HG02588 (cell line): ENCODE measurements around the gene ERVW-1.
A peak's percentile ranks its signal among the peaks of the same experiment; 100 is the strongest.
"Not testable (repeated sequence)": the region's sequence is repeated elsewhere in the genome, so short reads cannot be mapped to it uniquely, and the experiment has no call there.

Experiments
- ATAC-seq: cut with Tn5 transposase; IDR thresholded peaks from one replicate; pipeline ENCODE4 v1.9.1; 2021; ENCODE audit warnings: mild to moderate bottlenecking, moderate library complexity; ENCODE audit not compliant: unreplicated experiment

ERVW-1 gene

GRCh38 chr7:92475261-92475770 is 2.4 kb downstream of the ERVW-1 start:
- ATAC-seq, result not testable (repeated sequence)

GRCh38 chr7:92473989-92474388 is 3.8 kb downstream of the ERVW-1 start:
- ATAC-seq, result not testable (repeated sequence)

DNA sequence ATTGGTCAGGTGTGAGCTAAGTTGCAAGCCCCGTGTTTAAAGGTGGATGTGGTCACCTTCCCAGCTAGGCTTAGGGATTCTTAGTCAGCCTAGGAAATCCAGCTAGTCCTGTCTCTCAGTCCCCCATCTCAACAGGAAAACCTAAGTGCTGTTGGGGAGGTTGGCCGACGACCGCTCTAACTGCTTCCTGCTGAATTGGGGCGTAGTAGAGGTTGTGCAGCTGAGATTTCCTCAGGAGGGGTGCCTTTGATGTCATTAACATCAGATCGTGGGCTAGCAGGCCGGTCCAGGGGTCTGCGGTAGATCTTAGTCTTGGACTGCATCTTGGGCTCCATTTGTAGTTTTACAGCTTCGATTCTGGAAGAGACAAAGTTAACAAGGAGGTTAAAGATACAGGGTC is 9.2 kb downstream of the ERVW-1 start:
- ATAC-seq, result not testable (repeated sequence)

DNA sequence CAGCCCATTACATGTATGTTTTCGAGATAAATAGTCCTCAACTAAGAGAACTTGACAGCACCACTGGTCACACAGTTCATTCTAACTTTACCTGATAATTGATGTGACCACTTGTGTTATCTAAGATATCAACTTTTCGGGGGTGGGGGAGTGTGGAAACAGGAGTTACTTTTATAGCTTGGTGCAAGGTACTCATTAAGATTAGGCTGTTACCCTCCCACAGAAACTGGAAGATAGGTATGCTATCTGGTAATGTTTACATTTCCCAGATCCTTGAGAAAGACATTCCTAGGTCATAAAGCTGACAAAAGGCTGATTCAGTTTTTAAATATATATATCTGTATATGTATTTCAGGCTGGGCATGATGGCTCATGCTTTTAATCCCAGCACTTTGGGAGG is 11.1 kb downstream of the ERVW-1 start:
- no peak for ATAC-seq

DNA sequence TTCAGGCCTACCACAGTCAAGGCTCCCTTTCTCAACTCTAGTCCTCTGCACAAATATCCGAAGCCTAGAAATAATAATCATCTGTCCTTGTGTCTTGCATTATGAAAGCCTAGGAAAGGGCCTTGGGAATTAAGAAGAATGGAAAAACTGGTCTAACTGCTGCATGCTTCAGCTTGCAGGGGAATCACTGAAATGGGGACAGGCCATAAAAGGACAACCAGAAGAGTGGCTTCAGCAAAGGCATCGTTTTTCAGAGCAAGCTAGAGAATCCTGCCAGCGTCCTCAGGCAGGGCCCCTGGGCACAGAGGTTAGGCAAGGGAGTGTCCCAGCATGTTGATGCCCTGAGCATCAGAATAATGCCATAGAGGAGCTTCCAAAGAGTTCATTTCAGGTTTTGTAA is 13.2 kb downstream of the ERVW-1 start:
- no peak for ATAC-seq

- no peak for ATAC-seq
Observed at GRCh38 chr7:92462560-92462959, 15.2 kb downstream of the ERVW-1 start.

- peak; percentile 68 for ATAC-seq
Observed at GRCh38 chr7:92461027-92462003, 16.4 kb downstream of the ERVW-1 start.

- ATAC-seq, result no peak
Observed at GRCh38 chr7:92460510-92460909, 17.2 kb downstream of the ERVW-1 start.

GRCh38 chr7:92460109-92460508 is 17.6 kb downstream of the ERVW-1 start:
- no peak for ATAC-seq

DNA sequence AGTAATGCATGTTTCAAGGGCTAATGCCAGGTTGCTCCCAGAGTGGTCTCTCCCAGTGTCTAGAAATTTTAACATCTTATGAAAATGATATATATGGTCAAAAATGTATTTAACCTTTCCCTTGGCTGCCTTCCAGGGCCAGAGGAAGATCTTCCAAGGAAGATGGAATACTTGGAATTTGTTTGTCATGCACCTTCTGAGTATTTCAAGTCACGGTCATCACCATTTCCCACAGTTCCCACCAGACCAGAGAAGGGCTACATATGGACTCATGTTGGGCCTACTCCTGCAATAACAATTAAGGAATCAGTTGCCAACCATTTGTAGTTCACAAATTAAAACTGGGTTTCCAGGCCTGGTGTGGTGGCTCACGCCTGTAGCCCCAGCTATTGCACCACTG is 21.5 kb downstream of the ERVW-1 start:
- ATAC-seq, result no peak

DNA sequence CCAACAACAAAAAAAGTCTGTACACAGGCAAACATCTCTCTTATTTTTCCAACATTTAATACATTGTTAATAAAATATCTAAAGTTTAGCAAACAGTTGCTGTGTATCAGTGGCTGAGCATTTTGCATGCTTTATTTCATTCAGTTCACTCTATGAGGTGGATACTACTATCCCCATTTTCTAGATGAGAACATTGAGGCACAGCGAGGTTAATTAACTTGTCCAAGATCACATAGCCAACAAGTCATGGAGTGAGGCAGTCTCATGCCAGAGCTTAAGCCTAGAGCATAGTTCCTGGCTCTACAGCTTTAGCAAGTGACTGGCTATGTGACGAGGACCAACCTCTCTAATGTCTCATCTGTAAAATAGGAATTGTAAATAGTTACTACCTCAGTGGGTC is 26.1 kb downstream of the ERVW-1 start:
- no peak for ATAC-seq

- peak; percentile 28 for ATAC-seq
Observed at GRCh38 chr7:92448205-92448747, 29.5 kb downstream of the ERVW-1 start.

- ATAC-seq, result peak; percentile 92
Observed at GRCh38 chr7:92447345-92448204, 30.2 kb downstream of the ERVW-1 start, which contains the start of gene GATAD1. Gene GATAD1, plus strand, starts transcription at chr7:92447482. Its CDS starts 248 bp downstream, at chr7:92447730.

DNA sequence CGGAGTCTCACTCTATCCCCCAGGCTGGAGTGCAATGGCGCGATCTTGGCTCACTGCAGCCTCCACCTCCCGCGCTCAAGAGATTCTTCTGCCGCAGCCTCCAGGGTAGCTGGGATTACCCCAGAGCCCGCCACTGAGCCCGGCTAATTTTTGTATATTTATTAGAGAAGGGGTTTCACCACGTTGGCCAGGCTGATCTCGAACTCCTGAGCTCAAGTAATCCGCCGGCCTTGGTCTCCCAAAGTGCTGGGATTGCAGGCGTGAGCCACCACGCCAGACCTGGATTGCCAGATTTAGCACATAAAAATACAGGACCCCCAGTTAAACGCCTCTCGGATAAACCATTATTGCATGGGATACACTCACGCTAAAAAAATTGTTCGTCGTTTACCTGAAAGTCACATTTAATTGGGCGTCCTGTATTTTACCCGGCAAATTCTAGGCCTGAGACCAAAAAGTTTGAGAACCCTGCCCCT is 30.8 kb downstream of the ERVW-1 start:
- no peak for ATAC-seq

DNA sequence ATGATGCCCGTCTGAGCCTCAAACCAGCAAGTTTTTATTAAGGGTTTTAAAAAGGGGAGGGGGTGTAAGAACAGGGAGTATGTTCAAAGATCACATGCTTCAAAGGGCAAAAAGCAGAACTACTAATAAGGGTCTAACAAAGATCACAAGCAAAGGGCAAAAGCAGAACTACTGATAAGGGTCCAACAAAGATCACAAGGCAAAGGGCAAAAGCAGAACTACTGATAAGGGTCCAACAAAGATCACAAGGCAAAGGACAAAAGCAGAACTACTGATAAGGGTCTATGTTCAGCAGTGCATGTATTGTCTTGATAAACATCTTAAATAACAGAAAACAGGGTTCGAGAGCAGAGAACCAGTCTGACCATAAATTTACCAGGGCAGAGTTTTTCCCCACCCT is 35.0 kb downstream of the ERVW-1 start:
- ATAC-seq, result not testable (repeated sequence)

GRCh38 chr7:92437956-92438491 is 39.7 kb downstream of the ERVW-1 start:
- no peak for ATAC-seq

- no peak for ATAC-seq
Observed at GRCh38 chr7:92436612-92437445, 40.9 kb downstream of the ERVW-1 start.

- ATAC-seq, result no peak
Observed at GRCh38 chr7:92435542-92435941, 42.2 kb downstream of the ERVW-1 start.

- no peak for ATAC-seq
Observed at GRCh38 chr7:92433019-92433418, 44.7 kb downstream of the ERVW-1 start.
